NCI-H146 treated with DMSO at 0.1 percent for 48 hours (cell line): ENCODE results near the gene TBC1D24.

Experiments
- DNase-seq: peaks from one replicate; lab custom pipeline; 2025; ENCODE audit not compliant: unreplicated experiment; lab: John Stamatoyannopoulos, UW

TBC1D24 gene

DNA sequence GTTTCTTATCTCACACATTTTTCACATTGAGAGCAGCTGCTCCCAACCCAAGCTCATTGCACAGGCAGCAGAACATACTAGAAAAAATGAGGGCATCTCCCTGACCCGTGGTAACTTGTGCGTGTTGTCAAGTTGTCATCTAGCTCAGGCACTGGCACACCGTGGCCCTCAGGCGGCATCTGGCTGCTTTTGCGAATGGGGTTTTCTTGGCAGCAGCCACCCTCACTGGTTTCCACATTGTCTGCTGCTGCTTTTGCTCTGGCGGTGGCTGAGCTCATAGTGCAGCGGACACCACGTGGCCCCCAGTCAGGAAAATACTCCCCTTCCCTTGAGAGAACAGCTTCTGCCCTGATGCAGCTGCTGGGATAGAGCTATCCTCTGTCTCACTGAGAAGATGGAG, 24.4 kb upstream of the TBC1D24 start:
- DNase-seq = no peak

DNA sequence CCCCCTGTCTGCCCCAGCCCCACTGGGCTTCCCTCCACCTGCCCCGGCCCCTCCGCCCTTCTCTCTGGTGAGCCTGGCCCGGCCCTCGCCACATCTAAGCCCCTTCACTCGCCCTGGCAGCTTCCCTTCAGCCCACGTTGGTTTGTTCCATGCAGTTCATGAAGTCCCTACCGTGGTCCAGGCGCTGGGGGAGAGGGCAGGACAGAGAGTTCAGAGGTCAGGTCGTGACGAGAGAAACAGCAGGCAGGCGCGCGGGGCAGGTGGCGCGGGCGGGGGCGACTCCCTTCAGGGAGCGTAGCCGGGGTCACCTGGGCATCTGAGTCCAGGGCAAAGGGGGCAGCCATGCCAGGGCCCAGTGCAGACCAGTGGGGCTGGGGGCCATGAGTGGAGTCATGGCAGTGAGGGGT, 23.9 kb upstream of the TBC1D24 start:
- no peak for DNase-seq

DNA sequence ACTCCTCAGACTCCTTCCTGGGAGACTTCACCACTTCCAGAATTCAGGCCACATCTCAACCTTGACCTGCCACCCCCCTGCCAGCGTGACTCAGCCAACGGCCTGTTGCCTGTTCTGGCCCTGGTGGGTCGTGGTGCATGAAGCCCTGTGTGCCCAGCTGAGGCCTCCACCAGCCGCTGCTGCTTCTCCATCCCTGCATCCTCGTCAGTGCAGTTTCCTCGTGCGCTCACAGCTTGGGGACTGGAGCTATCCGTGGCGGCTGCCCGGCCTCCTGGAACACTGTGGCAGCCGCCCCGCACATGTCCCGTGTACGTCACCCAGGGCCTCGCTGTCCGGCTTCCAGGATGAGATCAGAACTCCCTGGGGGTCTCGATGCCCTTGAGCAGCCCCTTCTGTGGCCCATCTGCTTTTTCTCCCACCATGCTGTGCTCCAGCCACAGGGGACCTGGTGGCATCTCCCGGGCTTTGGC, 23.0 kb upstream of the TBC1D24 start:
- no peak for DNase-seq

DNA sequence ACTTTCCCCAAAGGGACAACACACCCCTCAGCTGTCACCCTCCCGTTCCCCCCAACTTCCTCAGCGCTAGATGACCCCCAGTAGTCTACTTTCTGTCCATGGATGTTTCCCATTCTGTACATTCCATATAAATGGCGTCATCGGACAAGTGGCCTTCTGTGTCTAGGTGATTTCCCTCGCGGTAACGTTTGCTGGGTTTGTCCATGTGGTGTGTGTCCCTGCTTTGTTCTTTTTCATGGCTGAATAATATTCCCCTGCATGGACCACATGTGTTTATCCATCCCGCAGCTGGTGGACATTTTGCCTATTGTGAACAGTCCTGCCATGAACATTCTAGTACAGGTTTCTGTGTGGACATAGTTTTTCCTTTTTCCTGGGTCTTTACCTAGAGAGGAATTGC, 22.3 kb upstream of the TBC1D24 start:
- DNase-seq = no peak

DNA sequence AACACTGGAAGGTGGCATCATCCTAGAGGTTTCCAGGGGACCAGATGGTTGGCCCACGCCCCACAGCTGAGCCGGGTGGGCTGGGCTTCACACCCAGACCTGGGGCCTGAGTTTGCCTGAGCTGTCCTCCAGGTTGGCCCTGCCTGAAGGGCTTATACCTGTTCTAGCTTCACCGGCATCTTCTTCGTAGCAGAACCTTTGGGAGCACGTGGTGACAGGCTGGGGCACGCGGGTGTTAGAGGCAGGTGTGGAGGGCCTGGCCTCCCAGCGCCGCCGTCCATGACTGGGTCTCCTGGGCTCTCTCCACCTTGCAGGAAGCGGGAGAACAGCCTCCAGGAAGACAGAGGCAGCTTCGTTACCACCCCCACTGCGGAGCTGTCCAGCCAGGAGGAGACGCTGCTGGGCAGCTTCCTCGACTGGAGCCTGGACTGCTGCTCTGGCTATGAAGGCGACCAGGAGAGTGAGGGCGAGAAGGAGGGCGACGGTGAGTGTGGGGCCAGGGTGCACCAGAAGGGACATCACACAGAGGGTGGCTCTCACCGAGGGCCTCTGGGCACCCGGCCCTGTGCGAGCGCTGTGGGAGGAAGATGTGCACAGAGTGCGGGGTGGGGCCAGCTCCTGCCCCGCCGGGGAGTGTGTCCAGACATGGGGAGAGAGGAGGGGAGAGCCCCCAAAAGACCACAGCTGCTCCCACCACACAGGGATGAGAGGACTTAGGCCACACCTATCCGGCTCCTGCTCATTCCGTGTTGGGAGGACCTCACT, 19.7 kb upstream of the TBC1D24 start:
- DNase-seq = no peak

DNA sequence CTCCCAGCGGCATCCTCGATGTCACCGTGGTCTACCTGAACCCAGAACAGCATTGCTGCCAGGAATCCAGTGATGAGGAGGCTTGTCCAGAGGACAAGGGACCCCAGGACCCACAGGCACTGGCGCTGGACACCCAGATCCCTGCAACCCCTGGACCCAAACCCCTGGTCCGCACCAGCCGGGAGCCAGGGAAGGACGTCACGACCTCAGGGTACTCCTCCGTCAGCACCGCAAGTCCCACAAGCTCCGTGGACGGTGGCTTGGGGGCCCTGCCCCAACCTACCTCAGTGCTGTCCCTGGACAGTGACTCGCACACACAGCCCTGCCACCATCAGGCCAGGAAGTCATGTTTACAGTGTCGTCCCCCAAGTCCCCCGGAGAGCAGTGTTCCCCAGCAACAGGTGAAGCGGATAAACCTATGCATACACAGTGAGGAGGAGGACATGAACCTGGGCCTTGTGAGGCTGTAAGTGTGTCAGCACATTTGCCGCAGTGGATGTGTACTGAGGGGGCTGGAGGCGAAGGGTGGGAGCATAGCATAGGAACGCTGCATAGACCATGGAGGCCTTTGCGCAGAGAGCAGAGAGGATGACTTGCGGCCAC, 18.3 kb upstream of the TBC1D24 start:
- DNase-seq = no peak

DNA sequence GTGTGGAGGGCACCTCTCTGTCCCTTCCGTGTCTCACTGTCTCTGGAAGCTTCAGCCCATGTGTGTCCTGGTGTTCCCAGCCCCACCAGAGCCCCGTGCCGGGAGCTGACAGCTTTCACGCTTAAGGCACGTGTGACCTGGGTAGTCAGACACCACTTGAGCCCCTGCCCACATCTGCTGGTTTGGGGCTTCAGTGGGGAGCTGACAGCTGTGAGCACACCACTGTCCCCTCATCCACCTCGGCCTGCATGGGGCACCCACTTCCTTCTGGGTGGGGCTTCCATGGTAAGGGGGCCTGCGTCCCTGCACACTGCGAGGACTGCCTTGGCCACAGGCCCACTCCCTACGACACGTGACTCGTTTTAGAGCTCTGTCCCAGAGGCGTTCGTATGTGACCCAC, 17.7 kb upstream of the TBC1D24 start:
- DNase-seq = no peak

DNA sequence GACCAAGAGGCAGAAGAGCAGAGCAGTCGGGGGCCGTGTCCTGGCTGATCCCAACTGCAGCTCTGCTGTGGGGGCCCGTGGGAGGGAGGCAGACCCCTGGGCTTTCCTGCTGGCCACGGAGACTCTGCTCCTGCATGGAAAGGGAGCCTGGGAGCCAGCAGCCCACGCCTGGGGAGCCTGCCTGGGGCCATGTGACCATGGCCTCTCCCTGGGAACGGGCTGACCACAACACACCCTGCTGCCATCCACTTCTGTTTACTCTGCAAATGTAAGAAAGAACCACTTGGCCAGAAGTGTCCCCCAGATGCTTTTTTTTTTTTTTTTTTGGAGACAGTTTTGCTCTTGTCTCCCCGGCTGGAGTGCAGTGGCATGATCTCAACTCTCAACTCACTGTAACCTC, 17.0 kb upstream of the TBC1D24 start:
- no peak for DNase-seq

DNA sequence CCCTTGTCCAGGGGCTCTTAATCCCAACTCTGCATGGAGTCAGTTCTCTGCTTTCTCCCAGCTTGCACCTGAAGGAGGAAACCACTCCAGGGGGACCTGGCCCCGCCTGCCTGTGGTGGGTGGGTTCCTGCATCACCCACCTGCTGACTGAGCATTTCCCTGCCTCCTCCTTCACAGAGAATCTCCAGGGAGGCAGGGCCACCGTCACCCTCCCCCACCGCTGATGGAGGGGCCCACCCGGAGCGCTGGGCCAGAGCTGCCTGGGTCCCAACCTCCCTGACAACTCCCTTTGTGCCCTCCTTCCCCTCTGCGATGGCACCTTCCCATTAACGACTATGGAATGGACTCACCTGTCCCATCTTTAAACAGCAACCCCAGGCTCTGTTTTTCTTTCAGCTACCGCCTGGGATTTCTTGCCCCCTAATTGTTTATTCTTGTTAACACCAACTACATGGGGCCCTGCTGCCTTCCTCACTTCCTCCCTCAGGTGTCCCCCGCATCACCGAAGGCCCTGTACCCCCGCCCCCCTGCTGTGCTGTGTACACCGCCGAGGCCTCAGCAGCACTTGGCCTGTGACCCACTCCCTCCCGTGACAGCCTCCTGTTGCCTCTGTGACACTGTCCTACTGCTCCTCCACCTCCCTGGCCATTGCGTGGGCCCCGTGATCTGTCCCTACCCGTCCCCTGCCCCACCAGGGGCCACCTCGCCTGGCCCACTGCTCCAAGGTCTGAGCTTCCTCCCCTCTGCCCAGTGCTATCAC, 15.9 kb upstream of the TBC1D24 start:
- no peak for DNase-seq

DNA sequence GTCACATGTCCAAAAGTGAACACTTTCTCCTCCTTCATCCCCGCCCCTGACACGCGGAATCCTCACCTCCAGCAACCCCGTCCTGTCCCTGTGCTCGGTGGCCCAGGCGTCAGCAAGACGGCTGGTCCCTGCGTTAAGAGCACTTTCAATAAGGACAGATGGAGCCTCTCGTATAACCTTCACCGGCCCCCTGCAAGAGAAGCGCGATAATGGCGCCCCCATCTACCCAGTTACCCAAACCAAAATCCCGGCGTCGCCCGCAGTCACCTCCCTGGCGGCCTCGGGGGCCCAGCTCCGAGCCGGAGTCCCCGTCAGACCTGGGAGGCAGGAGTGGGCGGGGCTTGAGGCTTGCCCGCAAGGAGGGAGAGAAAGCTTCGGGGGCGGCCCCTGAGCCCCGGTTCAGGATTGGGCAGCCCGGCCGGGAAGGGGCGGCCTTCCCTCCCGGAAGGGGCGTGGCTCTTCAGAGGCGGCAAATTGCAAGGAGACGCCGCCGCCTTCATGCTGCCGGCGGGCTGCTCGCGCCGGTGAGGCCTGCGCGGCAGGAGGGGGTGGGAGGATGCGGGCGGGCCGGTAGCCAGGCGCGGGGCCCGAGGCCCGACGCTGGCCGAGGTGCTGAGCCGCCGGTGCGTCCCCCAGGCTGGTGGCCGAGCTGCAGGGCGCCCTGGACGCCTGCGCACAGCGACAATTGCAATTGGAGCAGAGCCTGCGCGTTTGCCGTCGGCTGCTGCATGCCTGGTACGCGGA, 15.1 kb upstream of the TBC1D24 start, which contains the start of gene TEDC2:
TEDC2 (plus strand) TSS at position 463 of the 744 bp plus-strand sequence; CDS start at position 499, 36 bp downstream.
- DNase-seq = peak; percentile 97

DNA sequence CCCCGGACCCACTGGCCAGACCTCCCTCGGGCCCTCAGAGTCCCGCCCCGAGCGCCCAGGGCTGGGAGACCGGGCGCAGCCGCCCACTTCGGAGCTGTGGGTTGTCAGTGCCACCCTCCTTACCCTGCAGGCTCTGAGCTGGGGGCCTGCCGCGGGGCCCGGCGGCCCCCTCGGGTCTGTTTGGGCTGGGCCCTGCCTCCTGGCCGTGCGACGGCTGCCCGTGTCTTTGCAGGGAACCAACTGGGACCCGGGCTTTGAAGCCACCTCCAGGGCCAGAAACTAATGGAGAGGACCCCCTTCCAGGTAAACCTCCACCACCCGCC, 14.6 kb upstream of the TBC1D24 start:
- DNase-seq = no peak

DNA sequence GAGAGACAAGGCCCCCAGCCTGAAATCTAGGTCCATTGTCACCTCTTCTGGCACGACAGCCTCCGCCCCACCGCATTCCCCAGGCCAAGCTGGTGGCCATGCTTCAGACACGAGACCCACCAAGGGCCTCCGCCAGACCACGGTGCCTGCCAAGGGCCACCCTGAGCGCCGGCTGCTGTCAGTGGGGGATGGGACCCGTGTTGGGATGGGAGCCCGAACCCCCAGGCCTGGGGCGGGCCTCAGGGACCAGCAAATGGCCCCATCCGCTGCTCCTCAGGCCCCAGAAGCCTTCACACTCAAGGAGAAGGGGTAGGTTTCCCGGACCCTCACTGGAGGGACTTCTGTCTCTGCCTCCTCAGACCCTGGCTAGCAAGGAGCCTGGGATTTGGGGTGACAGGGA, 14.0 kb upstream of the TBC1D24 start:
- DNase-seq = no peak

DNA sequence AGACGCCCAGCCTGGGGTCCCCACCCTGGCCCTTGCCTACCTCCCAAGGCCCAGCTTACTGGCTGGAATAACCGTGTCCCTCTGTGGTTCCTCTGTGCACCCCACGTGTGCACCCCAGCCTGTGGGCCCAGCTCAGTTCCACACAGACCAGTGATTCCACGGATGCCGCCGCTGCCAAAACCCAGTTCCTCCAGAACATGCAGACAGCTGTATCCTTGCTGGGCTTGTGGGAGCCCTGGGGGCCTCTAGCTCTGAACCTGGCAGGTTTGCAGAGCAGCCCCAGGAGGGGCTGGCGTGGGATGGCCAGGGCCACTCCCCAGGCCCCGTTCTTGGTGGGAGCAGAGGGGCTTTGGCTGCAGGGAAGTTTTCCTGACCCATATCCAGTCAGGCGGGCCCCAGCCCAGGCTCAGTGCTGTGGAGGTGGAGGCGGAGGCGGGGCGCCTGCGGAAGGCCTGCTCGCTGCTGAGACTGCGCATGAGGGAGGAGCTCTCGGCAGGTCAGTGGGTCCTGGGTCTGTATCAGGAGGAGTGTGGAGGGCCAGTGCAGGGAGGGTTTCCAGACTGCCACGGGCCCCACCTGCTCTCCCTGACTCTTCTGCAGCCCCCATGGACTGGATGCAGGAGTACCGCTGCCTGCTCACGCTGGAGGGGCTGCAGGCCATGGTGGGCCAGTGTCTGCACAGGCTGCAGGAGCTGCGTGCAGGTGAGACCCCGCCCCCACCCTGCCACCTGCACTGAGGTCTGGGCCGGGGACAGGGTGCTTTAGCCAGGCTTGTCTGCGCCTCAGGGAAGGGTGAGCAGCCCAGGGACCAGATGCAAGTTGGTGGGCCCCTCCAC, 12.7 kb upstream of the TBC1D24 start:
- DNase-seq = no peak

DNA sequence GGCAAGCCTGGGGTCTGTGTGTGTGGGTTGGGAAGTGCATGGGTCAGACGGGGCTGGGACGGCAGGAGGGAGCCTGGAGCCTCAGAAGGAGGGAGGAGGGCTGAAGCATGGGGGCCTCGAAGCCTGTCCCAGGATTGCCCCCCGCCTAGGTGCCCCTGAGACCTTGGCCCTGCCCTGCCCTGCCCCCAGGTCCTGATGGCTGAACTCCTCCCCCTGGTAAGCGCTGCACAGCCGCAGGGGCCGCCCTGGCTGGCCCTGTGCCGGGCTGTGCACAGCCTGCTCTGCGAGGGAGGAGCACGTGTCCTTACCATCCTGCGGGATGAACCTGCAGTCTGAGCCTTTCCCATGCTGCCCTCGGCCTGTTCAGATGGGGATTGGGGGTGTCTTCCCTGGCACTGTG, 10.6 kb upstream of the TBC1D24 start:
- no peak for DNase-seq

DNA sequence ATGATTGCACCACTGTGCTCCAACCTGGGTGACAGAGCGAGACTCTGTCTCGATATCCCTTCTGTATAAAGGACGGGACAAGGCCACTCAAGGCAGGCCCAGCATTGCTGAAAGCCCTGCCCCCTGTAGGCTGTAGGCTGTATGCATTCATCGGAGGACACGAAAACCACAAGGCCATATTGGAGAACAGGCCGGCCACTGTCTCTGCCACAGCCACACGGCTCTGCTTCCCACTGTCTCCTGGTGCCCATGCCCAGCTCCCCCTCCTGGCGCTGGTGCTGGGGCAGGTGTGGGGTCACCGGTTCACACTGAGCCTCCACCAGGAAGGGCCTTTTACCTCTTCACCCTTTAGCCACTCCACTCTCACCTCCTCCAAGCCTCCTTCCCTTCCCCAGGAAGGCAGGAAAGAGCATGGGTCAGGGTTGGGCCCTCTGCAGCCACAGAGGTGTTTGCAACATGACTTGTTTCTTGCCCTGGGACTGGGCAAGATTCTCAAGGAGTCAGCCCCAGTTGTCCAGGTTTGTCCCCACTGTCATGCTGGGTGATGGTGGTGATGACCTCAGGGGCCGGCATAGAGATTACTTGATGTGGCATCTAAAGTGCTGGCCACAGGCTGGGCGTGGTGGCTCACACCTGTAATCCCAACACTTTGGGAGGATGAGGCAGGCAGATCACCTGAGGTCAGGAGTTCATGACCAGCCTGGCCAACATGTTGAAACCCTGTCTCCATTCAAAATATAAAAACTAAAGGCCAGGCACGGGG, 9.1 kb upstream of the TBC1D24 start:
- DNase-seq = no peak

DNA sequence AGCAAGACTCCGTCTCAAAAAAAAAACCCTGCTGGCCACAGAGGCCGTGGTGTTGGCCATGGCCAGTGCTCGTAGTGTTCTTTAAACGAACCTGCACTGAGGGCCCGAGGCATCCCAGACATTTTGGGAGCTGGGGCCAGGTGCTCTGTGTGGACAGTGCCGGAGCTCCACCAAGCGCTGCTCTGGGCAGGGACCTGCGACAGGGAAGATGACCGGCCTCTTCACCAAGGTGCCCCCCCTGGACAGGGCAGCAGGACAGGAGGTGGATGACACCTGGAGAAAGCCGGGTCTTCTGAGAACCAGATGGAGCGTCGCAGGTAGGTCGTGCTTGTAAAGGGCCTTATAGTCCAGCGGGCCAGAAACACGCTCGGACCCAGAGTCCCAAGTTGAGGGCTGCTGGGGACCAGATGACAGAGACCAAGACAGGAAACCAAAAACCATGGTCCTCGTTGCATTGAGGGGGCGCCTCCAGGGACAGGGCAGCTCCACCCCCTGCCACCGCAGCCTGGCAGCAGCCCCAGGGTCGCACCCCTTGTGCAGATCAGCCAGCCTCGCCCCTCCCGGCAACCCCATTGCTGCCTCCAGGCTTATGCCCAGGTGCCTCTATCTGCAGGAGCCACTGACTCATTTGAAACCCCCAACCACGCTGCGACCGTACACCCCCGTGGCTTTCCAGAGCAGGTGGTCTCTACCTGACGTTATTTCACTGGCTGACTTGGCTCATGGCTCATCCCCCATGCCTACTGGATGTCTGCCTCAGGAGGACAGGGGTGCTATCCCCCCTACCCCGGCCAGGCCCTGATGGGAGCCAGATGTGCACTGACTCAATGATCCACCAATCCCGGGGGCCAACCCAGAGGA, 8.0 kb upstream of the TBC1D24 start:
- DNase-seq = no peak

DNA sequence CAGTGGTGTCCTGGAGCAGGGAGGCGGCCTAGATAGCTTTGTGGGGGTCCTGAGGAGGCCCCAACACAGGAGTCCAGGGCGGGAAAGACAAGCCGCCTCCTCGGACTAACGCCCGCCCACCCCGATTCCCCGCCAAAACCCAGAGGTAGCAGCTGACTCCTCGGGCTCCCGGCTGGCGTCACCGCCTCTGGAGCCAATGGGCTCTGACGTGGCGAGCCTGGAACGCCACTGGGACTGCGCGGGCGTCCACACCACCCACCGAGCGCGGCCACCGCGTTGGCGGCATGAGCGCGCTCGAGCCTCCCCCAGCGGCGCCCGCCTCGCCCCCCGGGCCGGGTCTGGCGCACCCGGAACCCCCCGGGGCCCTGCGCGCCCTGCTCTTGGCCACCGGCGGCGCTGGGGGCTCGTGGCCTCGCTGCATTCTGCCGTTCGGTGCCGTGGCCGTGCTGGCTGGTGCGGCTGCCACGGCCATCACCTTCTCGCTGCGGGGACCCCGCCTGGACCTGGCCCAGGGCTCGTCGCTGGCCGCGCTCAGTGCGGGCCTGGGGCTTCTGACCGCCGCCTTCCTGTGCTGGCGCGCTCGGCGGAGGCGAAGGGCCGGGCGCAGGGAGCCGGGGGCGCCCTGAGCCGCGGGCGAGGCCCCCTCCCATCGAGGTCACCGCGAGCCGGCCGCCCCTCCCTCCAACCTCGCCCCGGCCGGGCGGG, 7.2 kb upstream of the TBC1D24 start:
- peak; percentile 78 for DNase-seq

DNA sequence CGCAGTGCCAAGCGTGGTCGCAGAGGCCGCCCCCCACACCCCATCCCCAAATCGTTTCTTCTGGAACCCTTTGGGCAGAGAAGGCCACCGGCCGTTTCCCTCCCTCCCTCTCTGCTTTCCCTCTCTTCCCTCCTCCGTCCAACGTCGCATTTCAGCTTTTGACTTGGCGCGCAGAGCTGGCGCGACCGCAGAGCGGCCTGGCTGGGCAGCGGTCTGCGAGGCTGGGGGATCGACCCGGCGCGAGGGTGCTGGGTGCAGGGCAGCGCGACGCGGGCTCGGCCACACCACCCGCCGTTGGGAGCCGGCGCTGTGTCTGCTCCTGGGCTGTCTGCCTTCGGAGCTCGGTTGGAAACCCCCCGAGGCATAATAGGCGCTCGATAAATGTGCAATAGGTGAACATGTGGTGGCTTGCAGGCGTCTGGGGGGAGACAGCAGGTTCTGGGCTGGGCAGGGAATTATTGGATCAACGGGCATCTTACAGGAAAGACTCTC, 6.6 kb upstream of the TBC1D24 start:
- peak; percentile 90 for DNase-seq
